ENCODE data around the gene GRIFIN. TPM values are rescaled to one million over a fixed set of nuclear protein-coding genes. Genes with fewer than 3 reads are reported as not detected.
A peak's percentile ranks its signal among the peaks of the same experiment; 100 is the strongest.

Gene GRIFIN
- total RNA-seq, 1 donor from 2014 or later: not detected

- Mint-ChIP-seq H3K36me3 (ENCODE audit: insufficient read depth) (peaks cover 2% of the 10 kb centered on the region), H3K4me3 (ENCODE audit: low read depth) (no peak overlapping the region), H3K9me3 (ENCODE audit: low read depth) (no peaks in the 10 kb centered on the region), H3K27ac (no peak overlapping the region), H3K27me3 (no peaks in the 10 kb centered on the region), H3K4me1 (ENCODE audit: low read depth) (peaks cover 14% of the 10 kb centered on the region)
- no peak for TF ChIP-seq CTCF (IDR thresholded peaks at IDR 0.05; ENCODE audit: unreplicated experiment)
- no peak for DNase-seq (ENCODE audit: low spot score, unreplicated experiment)
These were observed 31.7 kb downstream of the GRIFIN start for GRCh38 chr7:2444476-2444875.

DNA sequence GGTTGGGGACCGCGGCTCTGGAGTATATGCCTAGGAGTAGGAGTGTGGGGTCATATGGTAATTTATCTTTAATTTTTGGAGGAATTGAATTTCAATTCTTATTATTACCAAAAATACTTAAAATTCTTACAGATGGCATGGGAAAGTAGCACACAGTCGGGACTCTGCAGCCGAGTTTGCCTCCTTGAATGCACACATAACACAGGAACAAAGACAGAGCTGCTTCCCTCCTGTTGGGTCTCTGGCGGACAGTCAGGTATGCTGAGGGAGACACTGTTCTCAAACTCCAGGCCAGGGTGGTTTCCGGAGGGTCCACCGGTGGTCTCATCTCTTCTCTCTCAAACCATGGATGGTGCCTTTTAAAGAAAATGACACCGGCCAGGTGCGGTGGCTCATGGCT, 32.7 kb downstream of the GRIFIN start:
- no peaks in the 10 kb centered on the region for H3K27me3 Mint-ChIP-seq

DNA sequence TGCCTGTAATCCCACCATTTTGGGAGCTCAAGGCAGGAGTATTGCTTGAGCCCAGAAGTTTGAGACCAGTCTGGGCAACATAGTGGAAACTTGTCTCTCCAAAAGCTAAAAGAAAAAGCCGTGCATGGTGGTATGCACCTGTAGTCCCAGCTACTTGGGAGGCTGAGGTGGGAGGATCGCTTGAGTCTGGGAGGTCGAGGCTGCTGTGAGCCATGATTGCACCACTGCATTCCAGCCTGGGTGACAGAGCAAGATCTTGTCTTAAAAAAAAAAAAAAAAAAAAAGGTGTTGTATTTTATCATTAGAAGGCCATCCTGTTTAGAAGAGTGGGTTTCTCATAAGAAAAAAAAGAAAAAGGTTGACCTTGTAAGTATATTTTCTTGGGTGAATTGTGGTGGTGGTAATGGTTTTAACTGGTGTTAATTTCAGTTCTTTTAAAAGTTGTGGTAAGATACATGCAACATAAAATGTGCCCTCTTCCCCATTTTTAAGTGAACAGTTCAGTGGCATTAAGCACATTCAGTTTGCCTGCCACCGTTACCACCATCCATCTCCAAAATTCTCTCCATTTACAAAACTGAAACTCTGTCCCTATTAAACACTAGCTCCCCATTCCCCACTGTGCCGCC, 34.7 kb downstream of the GRIFIN start:
- Mint-ChIP-seq H3K4me3 (ENCODE audit: low read depth) (no peak overlapping the region), H3K27ac (no peak overlapping the region), H3K27me3 (no peaks in the 10 kb centered on the region), H3K4me1 (ENCODE audit: low read depth) (peaks cover 17% of the 10 kb centered on the region), H3K9me3 (ENCODE audit: low read depth) (no peaks in the 10 kb centered on the region), H3K36me3 (ENCODE audit: insufficient read depth) (peaks cover 4% of the 10 kb centered on the region)
- no peak for DNase-seq (ENCODE audit: low spot score, unreplicated experiment)
- no peak for TF ChIP-seq CTCF (IDR thresholded peaks at IDR 0.05; ENCODE audit: unreplicated experiment)

More for the DNA sequence above, 32.7 kb downstream of the GRIFIN start:
- H3K9me3 Mint-ChIP-seq (ENCODE audit: low read depth): no peaks in the 10 kb centered on the region
- H3K27ac Mint-ChIP-seq: no peak overlapping the region
- no peak overlapping the region for H3K4me3 Mint-ChIP-seq (ENCODE audit: low read depth)
- no peak for TF ChIP-seq CTCF (IDR thresholded peaks at IDR 0.05; ENCODE audit: unreplicated experiment)
- H3K36me3 Mint-ChIP-seq (ENCODE audit: insufficient read depth): peaks cover 2% of the 10 kb centered on the region
- no peak for DNase-seq (ENCODE audit: low spot score, unreplicated experiment)
- H3K4me1 Mint-ChIP-seq (ENCODE audit: low read depth): peaks cover 15% of the 10 kb centered on the region

DNA sequence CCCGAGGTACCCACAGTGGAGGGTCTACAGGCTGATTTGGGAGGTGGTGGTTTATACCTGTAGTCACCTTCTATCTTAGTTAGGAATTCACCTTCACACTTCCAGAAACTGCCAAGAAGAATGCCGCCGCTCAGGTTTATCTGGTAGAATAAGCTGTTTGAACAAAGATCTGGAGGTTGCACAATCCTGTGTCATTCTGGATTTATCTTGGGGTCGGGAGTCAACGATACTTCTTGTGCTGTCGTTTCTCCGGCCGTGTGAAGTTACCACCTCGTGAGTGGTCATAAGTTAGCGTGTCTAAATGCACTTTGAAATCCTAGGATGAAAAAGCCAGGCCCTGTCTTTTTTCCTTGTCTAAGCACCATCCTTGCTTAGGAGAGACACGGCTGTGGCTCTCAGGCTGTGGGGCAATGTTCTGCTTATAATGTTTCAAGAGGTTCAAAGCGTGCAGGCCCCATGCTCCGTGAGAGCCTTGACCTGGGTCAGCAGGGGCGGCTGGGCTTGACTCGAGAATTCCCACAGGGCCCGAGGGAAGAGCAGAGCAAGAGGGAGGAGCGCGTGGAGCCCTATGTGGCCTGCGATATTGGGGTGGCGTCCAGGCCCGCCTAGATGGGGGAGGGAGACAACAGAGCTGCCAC, 35.5 kb downstream of the GRIFIN start:
- Mint-ChIP-seq H3K4me1 (ENCODE audit: low read depth) (peaks cover 17% of the 10 kb centered on the region), H3K27me3 (no peaks in the 10 kb centered on the region), H3K4me3 (ENCODE audit: low read depth) (peak overlapping the region; percentile 28), H3K9me3 (ENCODE audit: low read depth) (no peaks in the 10 kb centered on the region), H3K36me3 (ENCODE audit: insufficient read depth) (peaks cover 6% of the 10 kb centered on the region), H3K27ac (peak overlapping the region; percentile 80)
- TF ChIP-seq CTCF (IDR thresholded peaks at IDR 0.05; ENCODE audit: unreplicated experiment): no peak
- DNase-seq (ENCODE audit: low spot score, unreplicated experiment): no peak

- Mint-ChIP-seq H3K4me1 (ENCODE audit: low read depth) (peaks cover 17% of the 10 kb centered on the region), H3K4me3 (ENCODE audit: low read depth) (no peak overlapping the region), H3K9me3 (ENCODE audit: low read depth) (no peaks in the 10 kb centered on the region), H3K27ac (peak overlapping the region; percentile 10), H3K36me3 (ENCODE audit: insufficient read depth) (peaks cover 12% of the 10 kb centered on the region), H3K27me3 (no peaks in the 10 kb centered on the region)
- TF ChIP-seq CTCF (IDR thresholded peaks at IDR 0.05; ENCODE audit: unreplicated experiment): no peak
- no peak for DNase-seq (ENCODE audit: low spot score, unreplicated experiment)
These were observed 37.4 kb downstream of the GRIFIN start for GRCh38 chr7:2438775-2439174.

Measured in progenitor cell of endocrine pancreas (in vitro differentiated cells).